ENCODE measurements around the gene DUSP28. TPM values are rescaled to one million over a fixed set of nuclear protein-coding genes. Genes with fewer than 3 reads are reported as not detected.

The DUSP28 gene
- polyA plus RNA-seq, 4 donors = 6.3 to 9.6 (median 8.1) TPM

- no peak for DNase-seq (ENCODE audit: low read depth in 4 of 4, low spot score in 3 of 4)
Observed at GRCh38 chr2:240596491-240596931, 36.4 kb downstream of the DUSP28 start.

- no peak for DNase-seq (ENCODE audit: low read depth in 4 of 4, low spot score in 3 of 4)
Observed at GRCh38 chr2:240597054-240597418, 36.9 kb downstream of the DUSP28 start.

- DNase-seq (ENCODE audit: low read depth in 4 of 4, low spot score in 3 of 4) = no peak
Observed at GRCh38 chr2:240597419-240598181, 37.4 kb downstream of the DUSP28 start.

DNA sequence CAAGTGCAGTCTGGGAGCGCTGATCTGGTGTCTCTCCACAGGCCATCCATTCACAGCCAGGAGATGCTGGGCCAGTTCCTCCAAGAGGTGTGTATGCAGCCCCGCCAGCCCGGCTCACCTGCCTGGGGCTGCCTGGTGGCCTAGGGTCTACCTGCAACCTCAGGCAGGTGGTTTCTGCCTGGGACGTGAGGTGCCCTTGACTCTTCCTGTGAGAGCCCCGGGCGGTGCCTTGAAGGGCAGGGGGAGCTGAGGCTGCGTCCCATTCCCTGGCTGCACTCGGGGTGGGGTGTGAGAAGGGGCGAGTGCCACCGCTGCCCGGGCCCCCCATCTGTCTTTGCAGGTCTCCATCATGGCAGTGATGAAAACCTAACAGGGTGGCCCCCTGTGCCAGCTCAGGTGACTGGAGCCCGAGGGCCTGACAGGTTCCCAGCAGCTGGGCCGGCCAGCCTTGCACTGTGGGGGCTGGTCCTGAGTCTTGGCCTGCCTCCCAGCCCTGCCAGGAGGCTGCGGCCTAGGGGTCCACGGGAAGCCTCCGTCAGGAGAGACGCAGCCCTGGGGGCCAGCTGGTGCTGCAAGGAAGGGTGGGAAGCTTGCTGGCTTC, 38.3 kb downstream of the DUSP28 start:
- no peak for DNase-seq (ENCODE audit: low read depth in 4 of 4, low spot score in 3 of 4)

DNA sequence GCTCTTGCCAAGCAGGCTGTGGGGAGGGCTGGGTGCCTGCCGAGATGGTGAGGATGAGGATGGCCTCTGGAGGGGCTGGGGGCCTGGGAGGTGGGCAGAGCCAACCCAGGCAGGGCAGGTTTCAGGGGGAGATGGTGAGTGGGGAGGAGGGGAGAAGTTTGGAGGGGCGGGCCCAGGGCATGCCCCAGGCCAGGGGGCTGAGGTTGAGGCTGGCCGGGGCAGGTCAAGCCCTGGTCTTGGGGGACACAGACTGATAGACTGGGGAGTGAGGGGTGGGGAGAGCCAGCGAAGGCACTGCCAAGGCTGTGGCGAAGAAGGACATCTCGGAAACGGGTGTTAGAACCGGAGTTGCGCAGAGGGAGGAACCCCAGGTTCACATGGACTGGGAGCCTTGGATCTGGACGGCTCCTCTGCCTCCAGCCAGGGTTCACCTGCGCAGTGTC, 39.0 kb downstream of the DUSP28 start:
- DNase-seq (ENCODE audit: low read depth in 4 of 4, low spot score in 3 of 4) = no peak

- DNase-seq (ENCODE audit: low read depth in 4 of 4, low spot score in 3 of 4) = no peak
Observed at GRCh38 chr2:240600451-240600961, 40.3 kb downstream of the DUSP28 start.

DNA sequence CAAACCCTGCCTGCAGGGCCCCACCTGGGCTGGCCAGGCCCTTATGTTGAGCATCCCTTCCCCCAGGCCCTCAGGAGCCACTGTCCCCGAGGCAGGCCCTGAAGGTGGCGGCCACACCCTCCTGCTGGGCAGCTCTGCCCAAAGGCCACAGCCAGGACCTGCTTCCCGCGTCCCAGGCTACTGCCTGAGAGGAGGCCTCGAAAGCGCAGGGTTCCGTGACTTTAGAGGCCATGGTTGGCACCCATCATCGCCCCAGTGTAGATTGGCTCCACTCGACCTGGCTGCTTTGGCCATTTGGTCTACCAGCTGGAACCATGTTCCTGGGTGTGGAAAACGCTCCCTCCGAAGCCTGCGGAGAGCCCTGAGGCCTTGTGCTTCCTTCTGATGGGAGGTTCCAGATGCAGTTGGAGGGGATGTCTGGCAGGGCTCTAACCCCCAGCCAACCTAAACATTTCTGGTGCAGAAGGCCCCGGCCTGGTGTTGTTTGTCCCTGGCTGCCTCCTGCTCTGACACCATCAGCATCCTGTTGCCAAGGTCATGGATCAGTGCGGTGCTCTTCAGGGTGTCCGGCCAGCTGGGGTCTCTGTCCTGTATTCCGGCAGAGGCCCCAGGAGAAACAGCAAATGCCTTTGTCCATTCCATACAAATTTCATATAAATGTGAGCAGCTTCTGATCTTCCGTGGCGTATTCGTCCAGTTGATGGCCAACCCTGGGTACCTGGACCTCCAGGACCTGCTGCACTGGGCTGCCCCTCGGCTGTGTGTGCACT, 41.1 kb downstream of the DUSP28 start:
- no peak for DNase-seq (ENCODE audit: low read depth in 4 of 4, low spot score in 3 of 4)

GRCh38 chr2:240601831-240602160, 41.6 kb downstream of the DUSP28 start:
- DNase-seq (ENCODE audit: low read depth in 4 of 4, low spot score in 3 of 4) = no peak

DNA sequence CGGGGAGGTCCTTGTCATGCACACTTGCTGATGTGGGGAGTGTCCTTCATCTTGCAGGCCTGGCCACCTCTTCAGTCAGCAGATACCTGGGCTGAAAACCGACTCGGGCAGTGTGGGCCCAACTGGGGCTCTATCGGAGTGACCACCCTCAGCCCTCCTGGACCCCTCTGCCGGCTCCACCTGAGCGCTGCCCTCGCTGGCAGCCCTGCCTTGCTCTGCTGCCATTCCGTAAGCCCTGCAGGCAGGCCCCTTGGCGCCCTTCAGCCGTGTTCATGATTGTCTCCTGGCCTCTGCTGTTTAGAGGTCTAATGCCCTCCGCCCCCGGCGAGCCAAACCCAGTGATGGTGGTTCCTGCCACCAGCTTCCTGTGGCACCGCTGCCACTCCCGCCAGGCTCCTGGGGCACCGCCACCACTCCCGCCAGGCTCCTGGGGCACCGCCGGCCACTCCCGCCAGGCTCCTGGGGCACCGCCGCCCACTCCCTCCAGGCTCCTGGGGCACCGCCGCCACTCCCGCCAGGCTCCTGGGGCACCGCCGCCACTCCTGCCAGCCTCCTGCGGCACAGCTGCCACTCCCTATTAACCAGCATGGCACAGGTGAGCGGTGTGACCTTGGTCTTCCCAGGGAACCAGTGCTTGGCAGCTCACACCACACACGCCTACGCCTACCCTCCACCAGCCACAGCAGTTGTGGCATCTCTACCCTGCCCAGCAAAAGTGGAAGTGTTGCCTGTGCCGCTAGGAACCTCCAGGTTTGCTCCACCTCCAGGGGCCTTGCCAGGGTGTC, 42.3 kb downstream of the DUSP28 start:
- DNase-seq (ENCODE audit: low read depth in 4 of 4, low spot score in 3 of 4) = no peak

- no peak for DNase-seq (ENCODE audit: low read depth in 4 of 4, low spot score in 3 of 4)
Observed at GRCh38 chr2:240603081-240603835, 43.1 kb downstream of the DUSP28 start.

- DNase-seq (ENCODE audit: low read depth in 4 of 4, low spot score in 3 of 4) = no peak
Observed at GRCh38 chr2:240603846-240604245, 43.7 kb downstream of the DUSP28 start.

DNA sequence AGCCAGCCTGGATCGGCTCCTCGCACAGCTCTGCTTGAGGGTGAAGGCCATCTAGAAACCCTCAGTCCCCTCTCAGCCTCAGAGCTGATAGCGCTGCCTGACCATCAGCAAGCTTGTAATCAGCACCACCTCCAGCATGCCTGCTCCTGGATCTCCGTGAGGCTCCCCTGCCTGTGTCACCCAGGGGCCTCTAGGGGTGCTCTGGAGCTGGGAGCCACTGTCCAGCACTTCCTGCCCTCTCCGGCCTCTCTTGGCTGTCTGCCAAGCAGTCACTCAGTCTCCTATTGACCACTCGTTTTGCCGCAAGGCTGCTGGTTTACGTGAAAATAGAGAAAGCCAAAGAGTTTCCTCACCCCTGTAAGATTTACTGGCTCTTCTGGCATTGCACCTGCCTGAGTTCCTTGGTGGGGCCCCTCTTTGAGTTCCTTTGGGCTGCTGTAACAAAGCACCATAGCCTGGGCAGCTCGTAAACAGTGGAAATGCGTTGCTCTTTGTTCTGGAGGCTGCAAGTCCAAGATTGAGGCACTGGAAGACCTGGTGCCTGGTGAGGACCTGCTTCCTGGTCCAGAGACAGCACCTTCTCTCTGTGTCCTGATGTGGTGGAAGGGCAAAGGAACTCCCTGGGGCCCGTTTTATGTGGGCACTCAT, 44.3 kb downstream of the DUSP28 start:
- DNase-seq (ENCODE audit: low read depth in 4 of 4, low spot score in 3 of 4) = peak; percentile 49 to 69 (median 56)

DNA sequence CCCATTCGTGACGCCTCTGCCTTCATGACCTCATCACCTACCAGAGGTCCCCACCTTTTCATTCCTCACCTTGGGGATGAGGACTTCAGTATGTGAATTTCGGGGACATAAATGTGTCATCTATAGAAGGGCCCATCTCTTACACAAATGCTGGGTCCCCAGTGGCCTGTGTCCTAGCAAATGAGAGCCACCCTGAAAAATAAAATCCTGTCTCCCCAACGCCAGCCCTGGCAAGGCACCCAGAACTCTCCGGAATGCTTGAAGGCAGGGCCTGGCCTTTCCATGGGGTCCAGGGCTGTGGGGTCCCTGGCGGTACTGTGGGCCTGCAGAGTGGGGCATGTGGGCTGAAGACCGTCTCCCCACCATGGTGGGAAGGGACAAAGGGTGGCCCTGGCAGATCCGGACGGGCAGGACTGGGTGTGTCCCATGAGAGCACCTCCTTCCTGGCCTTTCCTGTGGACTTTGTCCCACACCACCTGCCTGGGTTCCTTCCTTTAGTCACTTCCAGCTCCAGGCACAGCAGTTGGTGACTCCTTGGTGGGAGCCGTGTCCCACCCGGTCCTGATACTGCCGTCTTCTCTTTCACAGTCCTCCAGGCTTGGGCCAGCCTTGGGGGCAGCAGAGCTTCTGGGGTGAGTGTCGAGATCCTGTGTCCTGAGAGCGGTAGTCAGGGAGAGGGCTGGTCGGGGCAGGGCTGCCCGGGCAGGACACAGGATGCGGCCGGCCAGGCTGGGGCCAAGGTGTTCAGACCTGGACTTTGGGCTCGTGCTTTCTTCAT, 45.0 kb downstream of the DUSP28 start:
- DNase-seq (ENCODE audit: low read depth in 4 of 4, low spot score in 3 of 4) = no peak

DNA sequence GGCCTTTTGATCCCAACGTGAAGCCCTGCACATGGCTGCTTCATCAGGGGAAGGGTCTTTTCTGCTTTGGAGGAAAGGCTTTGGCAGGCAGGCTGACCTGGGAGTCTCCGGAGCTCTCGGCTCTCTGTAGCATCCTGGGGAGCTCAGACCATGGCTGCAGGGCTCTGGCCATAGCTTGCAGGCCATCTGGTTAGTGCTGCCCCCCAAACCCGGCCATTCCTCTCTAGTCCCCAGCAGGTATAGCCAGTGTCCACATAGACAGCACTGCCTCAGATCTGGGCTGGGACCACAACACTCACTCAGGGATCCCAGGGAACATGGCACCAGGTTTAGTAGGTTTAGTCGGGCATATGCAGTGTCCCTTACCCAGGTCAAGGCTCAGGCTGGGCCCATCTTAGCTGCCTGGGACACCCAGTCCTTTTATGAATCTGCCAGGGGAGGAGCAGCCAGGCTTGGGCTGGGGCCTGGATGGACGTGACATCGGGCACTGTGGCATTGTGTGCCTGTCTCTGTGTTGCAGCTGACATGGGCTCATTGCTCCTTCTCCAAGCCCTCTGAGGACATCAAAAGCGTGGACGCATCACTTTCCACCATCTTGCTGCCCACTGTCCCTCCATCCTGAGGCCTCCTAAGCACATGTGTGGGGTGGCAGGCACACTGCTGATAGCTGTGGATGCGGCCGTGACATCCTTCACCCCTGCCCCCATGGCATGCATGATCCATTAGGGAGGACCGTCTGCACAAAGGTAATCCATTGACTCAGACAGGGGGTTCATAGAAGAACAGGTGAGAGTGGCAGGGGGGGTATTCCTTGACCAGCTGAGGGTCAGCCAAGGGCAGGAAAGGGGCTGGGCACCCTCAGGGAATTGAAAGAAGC, 45.9 kb downstream of the DUSP28 start:
- no peak for DNase-seq (ENCODE audit: low read depth in 4 of 4, low spot score in 3 of 4)

DNA sequence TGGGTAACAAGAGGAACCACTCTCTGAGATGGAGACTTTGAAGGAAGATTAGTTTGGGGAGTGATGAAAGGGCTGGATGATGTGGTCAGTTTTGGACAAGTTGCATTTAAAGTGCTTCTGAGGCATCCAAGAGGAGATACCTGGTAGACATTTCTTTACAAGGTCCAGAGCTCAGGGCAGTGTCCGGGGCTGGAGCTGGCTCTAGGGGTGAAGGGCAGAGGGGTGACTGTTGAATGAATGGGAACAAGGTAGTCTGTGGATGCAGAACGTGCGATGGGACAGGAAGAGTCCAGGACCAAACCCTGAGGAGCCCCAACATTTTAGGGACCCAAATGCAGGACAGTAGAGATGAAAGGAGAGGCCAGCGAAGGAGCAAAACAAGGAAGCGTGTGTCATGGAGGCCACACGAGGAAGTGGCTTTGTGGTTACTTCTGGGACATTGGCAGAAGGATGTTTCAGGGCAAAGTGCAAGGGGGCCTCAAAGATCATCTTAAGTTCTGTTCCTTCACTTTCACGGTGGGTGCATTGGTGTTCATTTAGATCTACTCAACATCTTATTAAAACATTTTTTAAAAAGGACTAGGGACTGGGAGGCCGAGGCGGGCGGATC, 51.5 kb downstream of the DUSP28 start:
- no peak for DNase-seq (ENCODE audit: low read depth in 4 of 4, low spot score in 3 of 4)
